ENCODE data around the gene PKP1.

- no peak for TF ChIP-seq CTCF (IDR thresholded peaks at IDR 0.05 in 8 of 11, conservative IDR thresholded peaks at IDR 0.05 in 3 of 11)
- no peak for TF ChIP-seq POLR2AphosphoS5 (IDR thresholded peaks at IDR 0.05)
Measured at GRCh38 chr1:201272799-201273198, 10.5 kb upstream of the PKP1 start.
